MM.1S (cell line): ENCODE data around the gene BBX.

Source experiments
- DNase-seq: peaks from one replicate; pipeline ENCODE4 v3.0.0-alpha.2; 2015
- H2AFZ ChIP-seq: fragments of 300-600 bp; sonication (generic); 2 replicates; pipeline ENCODE4 v1.6.0; 2016; ENCODE audit warnings: antibody characterized with exemption, low read length
- H3F3A ChIP-seq: fragments of 300-600 bp; sonication (generic); 2 replicates; pipeline ENCODE4 v1.6.1; 2016; ENCODE audit warnings: mild to moderate bottlenecking, antibody characterized with exemption, low read length, moderate library complexity, mixed read lengths; ENCODE audit not compliant: insufficient read depth
- H3K27ac ChIP-seq: fragments of 300-600 bp; sonication (generic); 2 replicates; pipeline ENCODE4 v1.5.1; 2016; ENCODE audit warnings: mild to moderate bottlenecking, low read length
- H3K27me3 ChIP-seq: fragments of 300-600 bp; sonication (generic); replicated peaks from 2 replicates; pipeline ENCODE4 v1.6.0; 2016; ENCODE audit warnings: low read length; ENCODE audit not compliant: insufficient read depth
- H3K36me3 ChIP-seq: fragments of 300-600 bp; sonication (generic); replicated peaks from 2 replicates; pipeline ENCODE4 v1.6.1; 2016; ENCODE audit warnings: mild to moderate bottlenecking, low read length, mixed read lengths; ENCODE audit not compliant: insufficient read depth
- H3K4me1 ChIP-seq: fragments of 300-600 bp; sonication (generic); 2 replicates; pipeline ENCODE4 v1.6.1; 2016; ENCODE audit warnings: low read length, mixed read lengths
- H3K4me2 ChIP-seq: fragments of 300-600 bp; sonication (generic); 2 replicates; pipeline ENCODE4 v1.6.0; 2016; ENCODE audit warnings: low read depth, low read length
- H3K4me3 ChIP-seq: fragments of 300-600 bp; sonication (generic); 2 replicates; pipeline ENCODE4 v1.5.1; 2016; ENCODE audit warnings: low read length, mixed read lengths
- H3K79me2 ChIP-seq: fragments of 300-600 bp; sonication (generic); 2 replicates; pipeline ENCODE4 v1.6.1; 2016; ENCODE audit warnings: mixed run types, low read length, mixed read lengths
- H3K9ac ChIP-seq: fragments of 300-600 bp; sonication (generic); 2 replicates; pipeline ENCODE4 v1.6.1; 2016; ENCODE audit warnings: low read length, mixed read lengths
- H3K9me2 ChIP-seq: fragments of 300-600 bp; sonication (generic); replicated peaks from 2 replicates; pipeline ENCODE4 v1.6.1; 2016; ENCODE audit warnings: mild to moderate bottlenecking, low read length, mixed read lengths; ENCODE audit not compliant: insufficient read depth
- H3K9me3 ChIP-seq: fragments of 300-600 bp; sonication (generic); replicated peaks from 2 replicates; pipeline ENCODE4 v1.6.1; 2016; ENCODE audit warnings: mild to moderate bottlenecking, low read length, mixed read lengths; ENCODE audit not compliant: insufficient read depth
- H4K20me1 ChIP-seq: fragments of 300-600 bp; sonication (generic); 2 replicates; pipeline ENCODE4 v1.6.1; 2016; ENCODE audit warnings: mild to moderate bottlenecking, low read length, moderate library complexity, mixed read lengths; ENCODE audit not compliant: insufficient read depth
- EZH2 ChIP-seq: fragments of 300-600 bp; sonication (generic); optimal IDR thresholded peaks from 2 replicates; pipeline ENCODE3; 2017; ENCODE audit warnings: low read depth, mild to moderate bottlenecking, antibody characterized with exemption, low read length, mixed read lengths
- EZH2phosphoT487 ChIP-seq: fragments of 300-600 bp; sonication (generic); IDR thresholded peaks from 2 replicates; pipeline ENCODE4 v1.6.1; 2018; ENCODE audit warnings: antibody characterized with exemption, low read length
- TF ChIP-seq, protein P1 (sequence below): fragments of 300-600 bp; sonication (generic); IDR thresholded peaks from 2 replicates; pipeline ENCODE4 v1.5.1; 2016; ENCODE audit warnings: antibody characterized with exemption, low read length, mixed read lengths

Gene BBX

DNA sequence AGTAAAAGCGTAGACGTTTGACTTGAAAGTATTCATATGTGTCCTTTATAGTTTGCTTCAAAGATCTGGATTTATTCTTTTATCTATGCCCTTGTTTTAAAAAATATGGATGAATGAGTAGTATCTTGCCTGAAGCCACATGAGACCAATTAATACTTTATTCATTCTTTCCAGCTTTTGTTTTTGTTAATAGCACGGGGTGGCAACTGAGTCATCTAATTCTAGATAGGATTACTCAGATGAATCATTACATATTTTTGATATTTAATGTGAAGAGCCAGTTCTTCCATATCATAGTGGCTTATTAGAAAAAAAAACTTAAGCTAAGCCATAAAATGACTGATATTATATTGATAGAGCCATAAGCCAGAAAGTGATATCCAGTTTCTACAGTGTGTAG lies 121.9 kb downstream of the BBX start:
- TF ChIP-seq, protein P1, sequence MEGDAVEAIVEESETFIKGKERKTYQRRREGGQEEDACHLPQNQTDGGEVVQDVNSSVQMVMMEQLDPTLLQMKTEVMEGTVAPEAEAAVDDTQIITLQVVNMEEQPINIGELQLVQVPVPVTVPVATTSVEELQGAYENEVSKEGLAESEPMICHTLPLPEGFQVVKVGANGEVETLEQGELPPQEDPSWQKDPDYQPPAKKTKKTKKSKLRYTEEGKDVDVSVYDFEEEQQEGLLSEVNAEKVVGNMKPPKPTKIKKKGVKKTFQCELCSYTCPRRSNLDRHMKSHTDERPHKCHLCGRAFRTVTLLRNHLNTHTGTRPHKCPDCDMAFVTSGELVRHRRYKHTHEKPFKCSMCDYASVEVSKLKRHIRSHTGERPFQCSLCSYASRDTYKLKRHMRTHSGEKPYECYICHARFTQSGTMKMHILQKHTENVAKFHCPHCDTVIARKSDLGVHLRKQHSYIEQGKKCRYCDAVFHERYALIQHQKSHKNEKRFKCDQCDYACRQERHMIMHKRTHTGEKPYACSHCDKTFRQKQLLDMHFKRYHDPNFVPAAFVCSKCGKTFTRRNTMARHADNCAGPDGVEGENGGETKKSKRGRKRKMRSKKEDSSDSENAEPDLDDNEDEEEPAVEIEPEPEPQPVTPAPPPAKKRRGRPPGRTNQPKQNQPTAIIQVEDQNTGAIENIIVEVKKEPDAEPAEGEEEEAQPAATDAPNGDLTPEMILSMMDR: no peak
- TF ChIP-seq EZH2phosphoT487 (no peak), EZH2 (no peak)
- DNase-seq: no peak
- Histone ChIP-seq H3K9me3 (no peaks in the 10 kb centered on the region), H3K36me3 (no peaks in the 10 kb centered on the region), H3K9me2 (no peaks in the 10 kb centered on the region), H3K27me3 (no peaks in the 10 kb centered on the region), H3K4me1 (no peaks in the 10 kb centered on the region; the same call in 1 of the 2 replicates), H3K9ac (no peak overlapping the region), H3F3A (no peaks in the 10 kb centered on the region), H3K79me2 (peaks cover 6% of the 10 kb centered on the region; the same call in 1 of the 2 replicates), H3K27ac (no peak overlapping the region), H4K20me1 (no peaks in the 10 kb centered on the region), H2AFZ (no peak overlapping the region), H3K4me2 (no peak overlapping the region), H3K4me3 (no peak overlapping the region)

DNA sequence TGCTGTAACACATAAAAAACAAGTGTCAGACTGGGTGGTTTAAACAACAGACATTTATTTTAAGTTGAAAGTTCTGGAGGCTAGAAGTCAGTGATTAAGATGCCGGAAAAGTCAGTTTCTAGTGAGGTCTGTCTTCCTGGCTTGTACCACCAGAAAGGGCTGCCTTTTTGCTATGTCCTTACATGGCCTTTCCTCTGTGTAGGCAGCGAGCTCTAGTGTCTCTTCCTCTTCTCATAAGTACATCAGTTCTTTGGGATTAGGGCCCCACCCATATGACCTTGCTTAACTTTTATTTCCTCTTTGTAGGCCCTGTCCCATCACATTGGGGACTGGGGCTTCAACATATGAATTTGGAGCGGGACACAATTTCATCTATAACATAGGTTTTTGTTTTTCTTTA lies 128.0 kb downstream of the BBX start:
- no peaks in the 10 kb centered on the region for H3K27me3 ChIP-seq

DNA sequence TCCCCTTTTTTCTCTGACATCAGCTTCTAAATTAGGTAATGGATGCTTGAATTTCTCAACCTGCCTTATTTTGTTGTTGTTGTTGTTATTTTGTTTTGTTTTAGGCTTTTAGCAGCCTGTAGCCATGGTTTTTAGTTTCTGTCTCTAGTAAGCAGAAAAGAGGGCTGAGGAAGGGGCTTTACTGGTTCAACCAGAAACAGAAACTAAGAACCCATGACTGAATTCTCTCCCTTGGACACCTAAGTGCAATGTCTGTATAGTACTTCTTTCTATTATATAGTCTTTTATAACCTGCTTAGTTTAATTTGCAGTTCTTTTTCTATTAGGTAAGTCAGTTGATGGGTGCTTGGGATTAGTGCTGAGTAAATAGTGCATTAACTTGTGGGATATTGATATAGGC lies 129.0 kb downstream of the BBX start:
- no peak overlapping the region for H2AFZ ChIP-seq
- peak overlapping the region; percentile 21; the same call in 1 of the 2 replicates for H3K27ac ChIP-seq
- H4K20me1 ChIP-seq: no peaks in the 10 kb centered on the region
- no peaks in the 10 kb centered on the region for H3F3A ChIP-seq
- H3K4me2 ChIP-seq: peak overlapping the region; percentile 49
- H3K9ac ChIP-seq: peak overlapping the region; percentile 5; the same call in 1 of the 2 replicates
- H3K4me1 ChIP-seq: no peaks in the 10 kb centered on the region
- DNase-seq: peak; percentile 21
- H3K9me3 ChIP-seq: no peaks in the 10 kb centered on the region
- TF ChIP-seq, protein P1: no peak
- TF ChIP-seq EZH2 (no peak), EZH2phosphoT487 (no peak)
- H3K27me3 ChIP-seq: no peaks in the 10 kb centered on the region
- H3K79me2 ChIP-seq: no peaks in the 10 kb centered on the region
- no peak overlapping the region for H3K4me3 ChIP-seq
- H3K9me2 ChIP-seq: no peaks in the 10 kb centered on the region
- no peaks in the 10 kb centered on the region for H3K36me3 ChIP-seq

More for the DNA sequence above, 128.0 kb downstream of the BBX start:
- Histone ChIP-seq H3K4me1 (no peaks in the 10 kb centered on the region), H3F3A (no peaks in the 10 kb centered on the region), H3K4me2 (no peak overlapping the region), H3K9me3 (no peaks in the 10 kb centered on the region), H3K27ac (no peak overlapping the region), H3K9me2 (no peaks in the 10 kb centered on the region), H3K36me3 (no peaks in the 10 kb centered on the region), H3K4me3 (no peak overlapping the region), H2AFZ (no peak overlapping the region), H3K79me2 (no peaks in the 10 kb centered on the region), H4K20me1 (no peaks in the 10 kb centered on the region), H3K9ac (no peak overlapping the region)
- TF ChIP-seq, protein P1: no peak
- TF ChIP-seq EZH2 (no peak), EZH2phosphoT487 (no peak)
- no peak for DNase-seq
